HG03066 (cell line): ENCODE results near the gene PDLIM5.
"Not testable (repeated sequence)": the region's sequence is repeated elsewhere in the genome, so short reads cannot be mapped to it uniquely, and the experiment has no call there.

Source experiments
- ATAC-seq: cut with Tn5 transposase; IDR thresholded peaks from one replicate; pipeline ENCODE4 v1.9.1; 2021; ENCODE audit warnings: low read depth; ENCODE audit not compliant: unreplicated experiment

Gene PDLIM5

GRCh38 chr4:94451695-94452475 is at the start of gene PDLIM5:
PDLIM5 (plus strand) TSS chr4:94451942; CDS start chr4:94455289, 3,347 bp downstream.
- peak; percentile 91 for ATAC-seq

- not testable (repeated sequence) for ATAC-seq
Observed at GRCh38 chr4:94402439-94402838, 49.3 kb upstream of the PDLIM5 start.

- no peak for ATAC-seq
Observed at GRCh38 chr4:94403751-94404150, 48.0 kb upstream of the PDLIM5 start.

GRCh38 chr4:94406668-94407437 is 44.9 kb upstream of the PDLIM5 start:
- ATAC-seq, result no peak

GRCh38 chr4:94407846-94408245 is 43.9 kb upstream of the PDLIM5 start:
- ATAC-seq, result no peak

- ATAC-seq, result no peak
Observed at GRCh38 chr4:94408549-94409374, 43.0 kb upstream of the PDLIM5 start.

- ATAC-seq, result no peak
Observed at GRCh38 chr4:94409375-94409679, 42.4 kb upstream of the PDLIM5 start.

GRCh38 chr4:94409962-94410361 is 41.8 kb upstream of the PDLIM5 start:
- ATAC-seq, result no peak

GRCh38 chr4:94410678-94411206 is 41.0 kb upstream of the PDLIM5 start:
- no peak for ATAC-seq

GRCh38 chr4:94411296-94411695 is 40.4 kb upstream of the PDLIM5 start:
- ATAC-seq, result no peak

GRCh38 chr4:94412019-94412657 is 39.6 kb upstream of the PDLIM5 start:
- no peak for ATAC-seq

GRCh38 chr4:94412658-94413038 is 39.1 kb upstream of the PDLIM5 start:
- no peak for ATAC-seq

- no peak for ATAC-seq
Observed at GRCh38 chr4:94413085-94413840, 38.5 kb upstream of the PDLIM5 start.

GRCh38 chr4:94414907-94415306 is 36.8 kb upstream of the PDLIM5 start:
- no peak for ATAC-seq

- no peak for ATAC-seq
Observed at GRCh38 chr4:94415448-94415847, 36.3 kb upstream of the PDLIM5 start.

- no peak for ATAC-seq
Observed at GRCh38 chr4:94416335-94416734, 35.4 kb upstream of the PDLIM5 start.

GRCh38 chr4:94416981-94417380 is 34.8 kb upstream of the PDLIM5 start:
- ATAC-seq, result no peak

- no peak for ATAC-seq
Observed at GRCh38 chr4:94419549-94419948, 32.2 kb upstream of the PDLIM5 start.

GRCh38 chr4:94419956-94420355 is 31.8 kb upstream of the PDLIM5 start:
- no peak for ATAC-seq

GRCh38 chr4:94420356-94420755 is 31.4 kb upstream of the PDLIM5 start:
- ATAC-seq, result no peak
